HG03103 (cell line): ENCODE measurements around the gene PDE6H.

Experiments
- ATAC-seq: cut with Tn5 transposase; IDR thresholded peaks from one replicate; pipeline ENCODE4 v1.9.1; 2021; ENCODE audit warnings: low read depth; ENCODE audit not compliant: unreplicated experiment

Gene PDE6H

GRCh38 chr12:14999021-14999694 lies 26.3 kb downstream of the PDE6H start:
- ATAC-seq, result no peak

GRCh38 chr12:14999695-15000365 lies 27.0 kb downstream of the PDE6H start:
- no peak for ATAC-seq

- ATAC-seq, result no peak
Observed at GRCh38 chr12:15000575-15000974, 27.7 kb downstream of the PDE6H start.

- no peak for ATAC-seq
Observed at GRCh38 chr12:15001733-15002382, 29.0 kb downstream of the PDE6H start.

- ATAC-seq, result no peak
Observed at GRCh38 chr12:15004421-15004820, 31.6 kb downstream of the PDE6H start.

- no peak for ATAC-seq
Observed at GRCh38 chr12:15005064-15005463, 32.2 kb downstream of the PDE6H start.

- ATAC-seq, result no peak
Observed at GRCh38 chr12:15007551-15007950, 34.7 kb downstream of the PDE6H start.

GRCh38 chr12:15011162-15011561 lies 38.3 kb downstream of the PDE6H start:
- ATAC-seq, result peak; percentile 78

- ATAC-seq, result no peak
Observed at GRCh38 chr12:15013634-15014179, 40.9 kb downstream of the PDE6H start.

GRCh38 chr12:15014708-15015107 lies 41.9 kb downstream of the PDE6H start:
- ATAC-seq, result no peak

- ATAC-seq, result no peak
Observed at GRCh38 chr12:15015121-15015520, 42.3 kb downstream of the PDE6H start.

GRCh38 chr12:15020156-15020555 lies 47.3 kb downstream of the PDE6H start:
- no peak for ATAC-seq
